K562 (cell line): Measurements from ENCODE around the gene EML6. TPM values are rescaled to one million over a fixed set of nuclear protein-coding genes. Genes with fewer than 3 reads are reported as not detected.

Experiments used
- ATAC-seq: fragments of 200-7000 bp; cut with Tn5 transposase; 3 replicates; pipeline ENCODE4 v1.9.1; 2020; ENCODE audit warnings: moderate library complexity
- BruUV-seq: library from RNA; stranded (reverse); fragments of 400-500 nt; replicated peaks from 2 replicates; lab custom pipeline; 2021; lab: Mats Ljungman, UMichigan
- CTCF ChIA-PET: fragments of 300-600 bp; formaldehyde crosslinking; extraction: SDS; loops from one replicate; lab custom pipeline; 2021; ENCODE audit warnings: low intra/inter-chr PET ratio; lab: Yijun Ruan, JAX
- POLR2A ChIA-PET: fragments of 300-600, 350-650 bp; sonication (Branson Sonifier 250); formaldehyde crosslinking; extraction: SDS; loops from one replicate; lab custom pipeline; 2021; ENCODE audit warnings: antibody characterized with exemption, inconsistent platforms; lab: Yijun Ruan, JAX
- DNase-seq, 4 experiments: peaks; one replicate each; pipeline versions ENCODE4 v3.0.0 to v3.0.0-alpha.2; 2011 to 2018; ENCODE audit warnings: low spot score in 3 of 4, mixed read lengths in 3 of 4; ENCODE audit errors: extremely low read depth in 1 of 4
- FAIRE-seq: peaks from 2 replicates; lab custom pipeline; 2011; peaks lifted over from hg19 to GRCh38; lab: Jason Lieb, UNC
- H2AFZ ChIP-seq: 2 replicates; pipeline ENCODE4 v1.6.0; 2011; ENCODE audit warnings: low read depth, low read length, control low read depth, inconsistent platforms
- H3K27ac ChIP-seq: fragments of 200-600 bp; 3 replicates; pipeline ENCODE4 v1.8.0; 2011; ENCODE audit warnings: low read depth, mild to moderate bottlenecking, control low read depth, inconsistent platforms, low read length, moderate library complexity, mixed read lengths; ENCODE audit errors: extremely low read depth
- H3K27me3 ChIP-seq, 2 experiments: fragments of 300-600 bp in 1 of 2; 2 replicates in 1 of 2; 3 replicates in 1 of 2; pipeline versions ENCODE4 v1.6.0 to v1.8.0; 2011; ENCODE audit warnings: inconsistent platforms in 2 of 2, low read length in 2 of 2, mild to moderate bottlenecking in 1 of 2, mixed read lengths in 1 of 2, moderate library complexity in 1 of 2; ENCODE audit not compliant: control insufficient read depth in 2 of 2, insufficient read depth in 2 of 2
- H3K36me3 ChIP-seq: fragments of 300-600 bp; 3 replicates; pipeline ENCODE4 v1.8.0; 2011; ENCODE audit warnings: mild to moderate bottlenecking, low read length, inconsistent platforms; ENCODE audit not compliant: control insufficient read depth, insufficient read depth
- H3K4me1 ChIP-seq, 2 experiments: fragments of 200-600 bp in 1 of 2; replicated peaks in 1 of 2; 2 replicates in 1 of 2; 3 replicates in 1 of 2; pipeline versions ENCODE4 v1.5.1 to v1.8.0; 2011; ENCODE audit warnings: inconsistent platforms in 2 of 2, low read length in 2 of 2, mild to moderate bottlenecking in 1 of 2, mixed read lengths in 1 of 2, moderate library complexity in 1 of 2; ENCODE audit not compliant: control insufficient read depth in 2 of 2, insufficient read depth in 2 of 2
- H3K4me2 ChIP-seq: 2 replicates; pipeline ENCODE4 v1.6.1; 2011; ENCODE audit warnings: low read length, control low read depth, inconsistent platforms, mixed read lengths; ENCODE audit not compliant: insufficient read depth
- H3K4me3 ChIP-seq: fragments of 200-600 bp; sonication (generic), shearing (Covaris generic); 2 replicates; pipeline ENCODE4 v1.5.1; 2016; ENCODE audit warnings: control low read depth, inconsistent platforms
- H3K79me2 ChIP-seq: fragments of 200-600 bp; 3 replicates; pipeline ENCODE4 v1.8.0; 2011; ENCODE audit warnings: low read length, inconsistent platforms; ENCODE audit not compliant: control insufficient read depth, insufficient read depth
- H3K9ac ChIP-seq, 2 experiments: 2 replicates each; pipeline versions ENCODE4 v1.6.0 to v1.6.1; 2011; ENCODE audit warnings: low read depth in 2 of 2, low read length in 2 of 2, control low read depth in 1 of 2, inconsistent platforms in 1 of 2, mild to moderate bottlenecking in 1 of 2, mixed read lengths in 1 of 2; ENCODE audit not compliant: insufficient read depth in 1 of 2
- H3K9me1 ChIP-seq: one replicate; pipeline ENCODE4 v1.6.0; 2011; ENCODE audit warnings: inconsistent platforms, mild to moderate bottlenecking, low read length, moderate library complexity; ENCODE audit not compliant: control insufficient read depth, insufficient read depth
- H3K9me3 ChIP-seq: replicated peaks from 2 replicates; pipeline ENCODE4 v1.5.1; 2011; ENCODE audit warnings: low read depth, low read length, inconsistent platforms; ENCODE audit not compliant: control insufficient read depth, insufficient read depth
- H4K20me1 ChIP-seq: replicated peaks from 2 replicates; pipeline ENCODE4 v1.6.1; 2011; ENCODE audit warnings: low read length, inconsistent platforms, mixed read lengths; ENCODE audit not compliant: control insufficient read depth, insufficient read depth
- AFF4 ChIP-seq: sonication (generic); formaldehyde crosslinking; IDR thresholded peaks from 2 replicates; pipeline ENCODE4 v1.8.0; 2023; ENCODE audit warnings: mild to moderate bottlenecking, missing genetic modification reagents
- WGBS: fragments of 100-300 bp; shearing (Covaris generic); methylation state at CpG from one replicate; pipeline ENCODE4 v1.1.6; 2016; ENCODE audit warnings: low coverage, mixed read lengths; ENCODE audit not compliant: insufficient coverage; ENCODE audit errors: missing lambda C conversion rate; 5-methylcytosine and 5-hydroxymethylcytosine counted together
- in situ Hi-C: fragments of 300-500 bp; cut with MboI; formaldehyde crosslinking; loops from 4 replicates; pipeline ENCODE4 v1.15.0; 2018; ENCODE audit warnings: inconsistent platforms, mixed read lengths
- intact Hi-C: fragments of 100-400 bp; cut with micrococcal nuclease; formaldehyde crosslinking; loops from 2 replicates; pipeline ENCODE4 v1.14.2; 2022
- polyA plus RNA-seq, 8 experiments: library from polyadenylated mRNA; depleted of rRNA in 4 of 8; stranded (reverse) in 5 of 8; unstranded in 3 of 8; fragments of >200 nt; fragmentation: Nextera tagmentation in 2 of 8; fragmentation: Illumina TruSeq in 1 of 8; extraction: Ambion mirVana in 2 of 8; extraction: Trizol in 1 of 8; gene quantifications; 2 replicates each; pipeline versions ENCODE4 v1.2.1 to v1.2.3, GENCODE V29; 2011 to 2014; ENCODE audit warnings: inconsistent platforms in 1 of 8, missing spikeins in 1 of 8
- total RNA-seq, 7 experiments: library from RNA; depleted of rRNA in 6 of 7; stranded (reverse); fragments of >200 nt in 6 of 7; fragmentation: Illumina TruSeq in 2 of 7; extraction: Trizol in 2 of 7; gene quantifications; 2 replicates each; pipeline versions ENCODE4 v1.2.1 to v1.2.3, GENCODE V29; 2011 to 2021; ENCODE audit warnings: low replicate concordance in 1 of 7
- TF ChIP-seq, protein P1 (sequence below): sonication (generic); formaldehyde crosslinking; IDR thresholded peaks from 2 replicates; pipeline ENCODE4 v1.8.0; 2023; ENCODE audit warnings: mild to moderate bottlenecking, missing genetic modification reagents
- TF ChIP-seq, protein P2 (sequence below): sonication (generic); IDR thresholded peaks from 2 replicates; pipeline ENCODE4 v1.6.1; 2016

EML6 gene
- total and polyA plus RNA-seq, 9 of the 15 experiments (the other 6 are each of a cell fraction or from before 2014, with no cell fraction given): 0.07 to 0.56 (median 0.25) TPM

GRCh38 chr2:54757500-54757899 is 34.0 kb downstream of the EML6 start:
- H3K4me3 ChIP-seq: no peak overlapping the region
- H3K4me1 ChIP-seq: no peaks in the 10 kb centered on the region
- DNase-seq: no peak

More at GRCh38 chr2:54757500-54757899, 34.0 kb downstream of the EML6 start:
- in situ Hi-C loops (no loop called here), intact Hi-C loops (no loop called here)
- TF ChIP-seq, protein P1, sequence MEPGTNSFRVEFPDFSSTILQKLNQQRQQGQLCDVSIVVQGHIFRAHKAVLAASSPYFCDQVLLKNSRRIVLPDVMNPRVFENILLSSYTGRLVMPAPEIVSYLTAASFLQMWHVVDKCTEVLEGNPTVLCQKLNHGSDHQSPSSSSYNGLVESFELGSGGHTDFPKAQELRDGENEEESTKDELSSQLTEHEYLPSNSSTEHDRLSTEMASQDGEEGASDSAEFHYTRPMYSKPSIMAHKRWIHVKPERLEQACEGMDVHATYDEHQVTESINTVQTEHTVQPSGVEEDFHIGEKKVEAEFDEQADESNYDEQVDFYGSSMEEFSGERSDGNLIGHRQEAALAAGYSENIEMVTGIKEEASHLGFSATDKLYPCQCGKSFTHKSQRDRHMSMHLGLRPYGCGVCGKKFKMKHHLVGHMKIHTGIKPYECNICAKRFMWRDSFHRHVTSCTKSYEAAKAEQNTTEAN (CRISPR knock-in tag): no peak
- no peak for TF ChIP-seq AFF4 (CRISPR knock-in tag)
- TF ChIP-seq, protein P2, sequence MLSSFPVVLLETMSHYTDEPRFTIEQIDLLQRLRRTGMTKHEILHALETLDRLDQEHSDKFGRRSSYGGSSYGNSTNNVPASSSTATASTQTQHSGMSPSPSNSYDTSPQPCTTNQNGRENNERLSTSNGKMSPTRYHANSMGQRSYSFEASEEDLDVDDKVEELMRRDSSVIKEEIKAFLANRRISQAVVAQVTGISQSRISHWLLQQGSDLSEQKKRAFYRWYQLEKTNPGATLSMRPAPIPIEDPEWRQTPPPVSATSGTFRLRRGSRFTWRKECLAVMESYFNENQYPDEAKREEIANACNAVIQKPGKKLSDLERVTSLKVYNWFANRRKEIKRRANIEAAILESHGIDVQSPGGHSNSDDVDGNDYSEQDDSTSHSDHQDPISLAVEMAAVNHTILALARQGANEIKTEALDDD: 0 out of 2 replicates have a peak, but pooled peaks have one; percentile 23
- FAIRE-seq (no peak), ATAC-seq (peak; percentile 26; the same call in 1 of the 3 replicates)
- WGBS: 23% methylated on average over 4 of the region's 4 CpGs
- Histone ChIP-seq H3K4me2 (no peak overlapping the region), H3K27me3 (peaks cover 4 to 7% of the 10 kb centered on the region in 2 experiments; a peak in 3 of 5 replicates), H3K9me1 (no peaks in the 10 kb centered on the region), H2AFZ (no peak overlapping the region), H4K20me1 (no peaks in the 10 kb centered on the region), H3K9me3 (no peaks in the 10 kb centered on the region), H3K36me3 (no peaks in the 10 kb centered on the region), H3K27ac (no peak overlapping the region), H3K79me2 (no peaks in the 10 kb centered on the region), H3K9ac (no peak overlapping the region)
- ChIA-PET POLR2A (no interaction called here), CTCF (interaction anchor here (0.6 kb wide), 1 partner anchor 69 kb away, joined by 3 read pairs; no protein-coding TSS in a partner anchor)
- no TSS peak for BruUV-seq
